MV-4-11 (cell line): ENCODE measurements around the gene KIF26B.
"Not testable (repeated sequence)": the region's sequence is repeated elsewhere in the genome, so short reads cannot be mapped to it uniquely, and the experiment has no call there.

Experiments used
- DNase-seq: peaks from one replicate; lab custom pipeline; 2025; lab: John Stamatoyannopoulos, UW

KIF26B gene

GRCh38 chr1:245388687-245389086 lies 233.9 kb downstream of the KIF26B start:
- no peak for DNase-seq

DNA sequence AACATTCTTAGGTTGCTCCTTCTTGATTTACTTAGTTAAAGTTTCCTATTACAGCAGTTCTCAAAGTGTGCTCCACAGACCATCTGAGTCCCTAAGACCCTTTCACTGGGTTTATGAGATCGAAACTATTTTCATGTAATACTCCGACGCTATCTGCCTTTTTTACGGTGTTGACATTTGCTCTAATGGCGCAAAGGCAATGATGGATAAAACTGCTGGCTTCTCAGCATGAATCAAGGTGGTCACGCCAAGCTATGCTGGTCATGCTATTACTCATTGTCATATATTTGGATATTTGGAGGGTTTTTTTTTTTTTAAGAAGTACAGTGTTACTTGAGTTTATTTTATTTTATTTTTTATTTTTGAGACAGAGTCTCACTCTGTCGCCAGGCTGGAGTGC lies 235.1 kb downstream of the KIF26B start:
- no peak for DNase-seq

GRCh38 chr1:245390975-245391374 lies 236.2 kb downstream of the KIF26B start:
- DNase-seq, result no peak

DNA sequence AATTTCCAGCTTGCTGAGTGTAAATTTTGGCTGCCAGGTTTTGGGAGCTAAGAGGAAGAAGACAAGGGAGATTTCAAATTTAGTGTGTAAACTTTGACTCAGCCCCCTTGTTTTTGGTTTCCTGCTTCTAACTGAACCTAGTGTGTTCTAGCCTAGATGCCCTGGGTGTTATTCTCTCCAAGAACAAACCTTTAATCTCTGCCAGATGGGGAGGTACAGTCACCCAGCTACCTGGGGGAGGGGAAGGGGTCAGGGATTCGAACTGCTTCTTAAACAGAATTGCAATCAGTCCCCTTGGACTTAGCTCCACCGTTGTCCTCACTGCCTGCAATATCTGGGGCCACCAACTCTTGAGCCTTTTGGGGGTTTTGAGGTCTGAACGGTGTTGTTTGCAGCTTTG lies 238.9 kb downstream of the KIF26B start:
- DNase-seq, result no peak

- DNase-seq, result no peak
Observed at GRCh38 chr1:245395680-245396079, 240.9 kb downstream of the KIF26B start.

DNA sequence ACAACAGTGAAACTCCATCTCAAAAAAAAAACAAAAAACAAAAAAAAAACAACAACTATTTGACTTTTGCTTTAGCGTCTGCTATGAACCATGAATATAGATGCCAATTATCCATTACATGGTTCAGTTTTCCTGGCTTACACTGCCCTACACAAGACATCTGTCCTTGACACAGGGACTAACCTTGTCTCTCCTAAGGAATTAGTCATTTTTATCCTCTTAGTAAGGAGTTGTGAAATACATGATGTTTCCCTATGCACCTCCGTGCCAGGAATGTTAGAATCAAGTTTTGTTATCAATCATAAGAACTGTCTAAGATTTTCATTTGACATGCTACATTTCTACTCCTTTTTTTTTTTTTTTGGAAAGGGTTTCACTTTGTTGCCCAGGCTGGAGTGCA lies 241.8 kb downstream of the KIF26B start:
- DNase-seq, result no peak

DNA sequence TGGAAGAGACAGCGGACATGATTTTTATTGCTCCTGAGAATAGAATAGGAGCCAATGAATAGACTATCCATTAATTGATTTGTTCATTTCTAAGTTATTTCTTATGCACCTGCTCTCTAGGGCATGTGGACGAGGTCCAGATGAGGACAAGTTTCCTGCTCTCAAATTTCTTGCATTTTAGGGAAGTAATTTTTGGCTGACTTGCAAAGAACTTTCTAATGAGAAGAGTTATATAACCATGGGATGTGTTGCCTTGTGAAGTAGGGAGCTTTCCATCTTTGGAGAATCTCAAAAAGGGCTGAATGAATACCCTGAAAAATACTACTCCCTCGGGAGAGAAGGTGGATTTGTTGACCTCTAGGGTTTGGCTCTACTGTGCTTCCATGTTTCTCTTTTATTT lies 243.0 kb downstream of the KIF26B start:
- DNase-seq, result no peak

- DNase-seq, result no peak
Observed at GRCh38 chr1:245398180-245398579, 243.4 kb downstream of the KIF26B start.

DNA sequence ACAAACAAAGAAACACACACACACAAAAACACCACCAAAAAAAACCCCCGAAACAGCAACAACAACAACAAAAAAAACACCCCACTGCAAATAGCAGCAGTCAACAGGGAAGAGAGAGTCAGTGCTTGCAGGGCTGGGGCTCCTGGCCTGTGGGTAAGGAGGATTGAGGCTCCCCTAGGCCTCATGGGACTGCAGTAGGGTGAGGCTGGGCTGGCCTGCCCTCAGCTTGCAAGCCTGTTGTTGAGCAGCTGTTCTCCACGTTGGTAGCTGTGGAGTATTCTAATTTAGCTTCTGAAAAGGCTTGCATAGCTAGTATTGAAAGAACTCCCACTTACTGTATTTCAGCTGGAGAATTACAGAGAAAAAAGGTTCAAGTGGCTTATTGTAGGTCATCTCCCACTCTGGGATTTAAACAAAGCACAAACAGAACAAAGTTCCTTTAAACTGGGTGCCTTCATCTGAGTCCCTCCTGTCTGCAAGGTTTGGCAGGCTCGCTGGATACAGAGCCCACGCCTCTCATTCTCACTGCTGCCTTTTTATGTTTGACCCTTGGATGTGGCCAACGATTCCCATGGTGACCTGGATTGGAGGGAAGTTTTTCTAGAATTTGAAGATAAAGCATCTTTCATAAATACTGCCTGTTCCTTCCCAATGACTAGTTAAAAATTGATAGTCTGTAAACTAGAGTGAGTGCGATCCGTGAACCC lies 247.2 kb downstream of the KIF26B start:
- DNase-seq, result no peak

DNA sequence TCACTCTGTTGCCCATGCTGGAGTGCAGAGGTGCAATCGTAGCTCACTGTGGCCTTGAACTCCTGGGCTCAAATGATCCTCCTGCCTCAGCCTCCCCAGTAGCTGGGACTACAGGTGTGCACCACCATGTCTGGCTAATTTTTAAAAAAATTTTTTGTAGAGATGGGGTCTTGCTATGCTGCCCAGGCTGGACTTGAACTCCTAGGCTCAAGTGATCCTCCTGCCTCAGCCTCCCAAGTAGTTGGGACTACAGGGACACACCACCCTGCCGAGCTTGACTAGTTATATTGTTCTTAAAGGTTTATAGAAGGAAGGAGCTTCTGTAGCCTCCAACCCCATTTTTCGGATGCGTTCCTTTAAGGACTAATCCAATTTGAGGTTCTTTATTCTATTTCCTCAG lies 248.2 kb downstream of the KIF26B start:
- not testable (repeated sequence) for DNase-seq

- DNase-seq, result no peak
Observed at GRCh38 chr1:245404527-245404926, 249.7 kb downstream of the KIF26B start.

GRCh38 chr1:245404952-245405351 lies 250.2 kb downstream of the KIF26B start:
- no peak for DNase-seq

- no peak for DNase-seq
Observed at GRCh38 chr1:245406426-245406825, 251.6 kb downstream of the KIF26B start.

DNA sequence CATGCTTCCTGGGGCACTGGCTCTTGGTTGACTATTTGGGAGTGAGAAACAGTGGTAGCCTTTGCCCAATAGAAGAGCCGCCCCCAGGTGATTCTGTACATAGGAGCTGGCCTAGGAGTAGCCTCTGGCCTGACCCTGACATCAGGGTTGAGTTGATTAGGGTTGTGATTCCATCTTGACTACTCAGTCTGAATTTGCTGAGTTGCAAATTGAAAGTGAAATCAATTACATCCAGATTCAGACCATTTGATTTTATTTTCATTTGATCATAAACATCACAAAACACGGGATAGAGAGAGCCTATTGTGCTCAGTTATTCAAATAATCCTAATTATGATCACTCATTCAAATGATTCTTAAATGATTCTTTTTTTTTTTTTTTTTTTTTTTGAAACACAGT lies 253.2 kb downstream of the KIF26B start:
- DNase-seq, result no peak

DNA sequence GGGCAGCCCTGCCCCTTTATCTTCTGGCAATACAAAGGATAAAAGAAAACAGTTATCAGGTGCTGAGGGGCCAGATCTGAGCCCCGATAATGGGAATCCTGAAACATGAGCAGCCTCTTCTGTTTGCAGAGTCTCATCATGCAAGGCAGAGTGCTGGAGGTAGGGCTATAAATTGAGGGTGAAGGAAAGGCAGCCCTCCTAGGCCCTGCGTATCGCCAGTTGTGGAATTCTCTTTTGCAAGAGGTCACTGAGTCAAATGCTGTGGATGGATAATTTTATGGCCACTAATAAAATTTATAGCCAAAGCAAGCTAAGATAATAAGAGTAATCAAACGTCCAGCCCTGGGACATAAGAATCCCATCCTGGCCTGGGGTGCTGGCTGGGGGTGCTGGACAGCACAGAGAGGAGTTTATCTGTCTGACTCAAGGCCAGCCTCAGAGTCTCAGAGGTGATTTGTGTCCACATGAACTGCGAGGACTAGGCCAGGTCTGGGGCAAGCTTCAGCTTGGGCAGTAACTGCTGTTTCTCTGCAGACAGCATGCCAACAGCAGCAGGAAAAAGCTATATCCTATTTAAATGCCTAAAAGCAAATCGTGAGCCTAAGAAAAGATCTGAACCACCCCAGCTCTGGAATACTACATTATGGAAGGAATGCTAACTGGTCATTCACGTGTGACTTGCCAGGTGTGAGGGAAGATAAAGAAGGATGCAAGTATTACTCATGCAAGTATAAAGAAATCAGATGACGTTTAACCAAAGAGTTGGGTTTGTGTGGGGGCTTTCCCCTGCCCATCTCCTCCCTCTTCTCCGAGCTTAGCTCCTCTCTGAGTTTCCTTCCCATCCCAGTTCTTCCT lies 254.8 kb downstream of the KIF26B start:
- no peak for DNase-seq

DNA sequence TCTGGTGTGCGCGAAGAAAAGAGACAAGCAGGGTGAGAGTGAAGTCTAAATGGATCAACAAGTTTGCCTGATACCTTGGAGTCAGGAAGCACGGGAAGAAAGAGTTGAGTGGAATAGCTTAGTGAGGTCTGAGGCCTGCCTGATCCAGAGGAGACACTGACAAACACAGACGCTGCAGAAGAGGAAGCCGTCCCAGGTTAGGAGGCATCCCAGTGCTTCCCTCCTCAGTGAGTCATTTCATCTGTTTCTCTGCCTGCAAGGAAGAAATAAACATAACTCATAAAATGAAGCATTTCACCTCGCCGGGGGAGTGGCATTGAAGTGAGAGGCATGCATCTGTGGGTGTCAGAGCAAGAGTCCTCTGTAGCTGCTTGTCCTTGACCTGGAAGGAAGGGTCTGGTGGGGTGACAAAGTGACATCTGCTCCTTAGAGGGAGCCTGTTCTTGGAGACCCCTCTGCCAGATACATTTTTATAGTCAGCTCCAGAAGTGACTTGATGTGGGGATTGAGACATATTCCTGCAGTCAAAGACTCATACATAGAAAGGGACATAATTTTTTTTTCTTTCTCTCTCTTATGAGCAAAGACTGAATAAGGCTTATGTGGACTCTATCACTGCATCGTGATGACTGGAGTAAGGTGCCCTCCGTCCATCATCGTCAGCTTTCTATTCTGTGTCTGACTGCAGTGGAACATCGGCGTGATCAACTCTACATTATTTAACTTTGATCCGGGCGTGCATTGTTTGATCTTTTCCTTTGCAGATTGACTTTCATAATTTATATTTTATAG lies 256.7 kb downstream of the KIF26B start:
- DNase-seq, result peak; percentile 31

- DNase-seq, result no peak
Observed at GRCh38 chr1:245412306-245412705, 257.5 kb downstream of the KIF26B start.

DNA sequence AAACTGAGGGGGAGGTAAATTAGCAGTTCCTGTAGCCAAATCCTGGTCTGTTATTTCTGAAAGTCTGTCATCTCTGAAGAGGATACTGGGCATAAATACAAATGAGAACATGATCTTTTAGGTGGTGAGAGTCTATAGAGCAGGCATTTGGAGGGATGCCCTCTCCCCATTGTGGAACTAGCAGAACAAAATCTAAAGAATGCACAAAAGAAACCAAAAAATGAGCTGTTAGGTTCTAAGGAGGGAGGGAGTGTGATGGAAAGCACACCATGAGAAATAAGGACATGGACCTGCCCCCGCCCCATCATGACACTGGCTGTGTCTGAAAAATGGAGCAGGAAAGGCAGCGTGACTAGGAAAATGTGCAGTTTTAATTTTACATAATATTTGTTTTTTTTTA lies 262.0 kb downstream of the KIF26B start:
- no peak for DNase-seq

DNA sequence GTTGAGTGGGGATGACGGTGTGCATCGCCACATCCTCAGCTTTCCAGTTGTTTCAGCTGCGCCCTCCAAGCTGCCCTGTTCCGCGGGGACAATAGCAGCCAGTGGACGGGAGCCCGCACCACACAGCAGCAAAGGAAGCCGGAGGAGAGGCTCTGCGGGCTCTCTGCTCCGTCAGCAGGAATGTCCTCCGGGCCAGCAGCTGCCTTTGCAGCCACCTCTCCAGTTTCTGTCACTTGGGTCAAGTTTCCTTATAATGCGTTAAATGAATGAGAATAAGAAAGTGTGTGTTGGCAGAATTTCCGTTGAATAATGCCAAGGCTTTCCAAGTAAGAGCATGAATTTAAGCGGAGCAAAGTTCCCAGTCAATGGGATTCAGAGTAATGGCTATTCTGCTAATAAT lies 263.3 kb downstream of the KIF26B start:
- no peak for DNase-seq

DNA sequence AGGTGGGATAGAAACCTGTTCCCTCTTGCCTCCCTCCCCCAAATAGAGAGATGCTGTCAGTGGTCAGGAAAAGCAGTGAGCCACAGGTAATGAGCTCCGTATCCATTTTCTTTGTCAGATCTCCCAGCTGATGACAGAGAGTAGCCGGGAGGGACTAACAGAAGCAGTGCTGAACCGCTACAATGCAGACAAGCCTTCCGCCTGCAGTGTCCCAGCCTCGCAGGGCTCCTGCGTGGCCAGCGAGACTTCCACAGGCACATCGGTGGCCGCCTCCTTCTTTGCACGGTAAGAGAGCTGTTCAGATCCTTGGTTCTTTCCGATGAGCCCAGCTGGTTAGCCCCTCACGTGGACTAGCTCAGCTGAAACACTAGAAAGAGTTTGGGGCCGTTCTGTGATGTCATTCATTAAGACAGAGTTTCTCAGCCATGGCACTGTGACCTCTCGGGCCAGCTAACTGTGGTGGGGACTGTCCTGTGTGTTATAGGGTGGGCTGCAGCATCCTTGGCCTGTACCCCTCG lies 264.7 kb downstream of the KIF26B start:
- no peak for DNase-seq

- DNase-seq, result no peak
Observed at GRCh38 chr1:245419989-245420388, 265.2 kb downstream of the KIF26B start.

DNA sequence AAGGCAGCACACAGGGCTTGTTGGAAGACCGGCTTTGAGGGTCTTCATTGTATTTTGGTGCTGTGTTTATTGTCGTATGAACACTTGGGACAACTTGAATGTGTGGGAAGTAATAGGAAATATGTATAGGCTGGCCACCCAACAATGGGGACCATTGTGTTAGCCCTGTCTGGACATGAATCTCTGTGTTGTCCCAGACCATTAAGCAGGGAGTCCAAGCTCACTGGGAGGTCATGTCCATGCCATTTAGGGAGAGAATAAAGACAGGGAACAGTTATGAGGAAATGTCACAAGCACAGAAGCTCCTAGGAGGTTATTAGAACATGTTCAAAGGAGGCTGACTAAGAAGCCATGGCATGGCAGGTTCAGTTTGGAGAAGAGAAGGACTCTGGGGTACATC lies 266.1 kb downstream of the KIF26B start:
- no peak for DNase-seq
